Measurements from ENCODE around the gene TUB.

DNA sequence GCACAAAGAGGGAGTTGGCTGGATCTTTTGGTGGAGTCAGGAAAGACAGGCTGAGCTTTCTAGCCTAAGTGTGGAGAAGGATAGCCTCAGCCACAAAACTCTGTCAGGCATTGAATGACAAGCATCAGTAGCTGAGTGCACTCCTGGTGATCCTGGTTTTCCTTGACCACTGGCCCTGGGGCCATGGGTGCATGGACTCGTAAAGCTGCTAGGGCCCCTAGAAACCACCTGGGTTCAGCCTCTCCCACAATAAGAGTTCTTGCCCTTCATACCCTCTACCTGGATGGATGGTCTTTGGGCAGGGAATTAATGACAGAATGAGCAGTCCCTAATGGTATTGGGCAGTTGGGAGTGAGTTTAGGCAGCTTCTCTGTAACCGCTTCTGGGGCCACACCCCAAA lies 22.9 kb downstream of the TUB start:
- TF ChIP-seq, protein P1, sequence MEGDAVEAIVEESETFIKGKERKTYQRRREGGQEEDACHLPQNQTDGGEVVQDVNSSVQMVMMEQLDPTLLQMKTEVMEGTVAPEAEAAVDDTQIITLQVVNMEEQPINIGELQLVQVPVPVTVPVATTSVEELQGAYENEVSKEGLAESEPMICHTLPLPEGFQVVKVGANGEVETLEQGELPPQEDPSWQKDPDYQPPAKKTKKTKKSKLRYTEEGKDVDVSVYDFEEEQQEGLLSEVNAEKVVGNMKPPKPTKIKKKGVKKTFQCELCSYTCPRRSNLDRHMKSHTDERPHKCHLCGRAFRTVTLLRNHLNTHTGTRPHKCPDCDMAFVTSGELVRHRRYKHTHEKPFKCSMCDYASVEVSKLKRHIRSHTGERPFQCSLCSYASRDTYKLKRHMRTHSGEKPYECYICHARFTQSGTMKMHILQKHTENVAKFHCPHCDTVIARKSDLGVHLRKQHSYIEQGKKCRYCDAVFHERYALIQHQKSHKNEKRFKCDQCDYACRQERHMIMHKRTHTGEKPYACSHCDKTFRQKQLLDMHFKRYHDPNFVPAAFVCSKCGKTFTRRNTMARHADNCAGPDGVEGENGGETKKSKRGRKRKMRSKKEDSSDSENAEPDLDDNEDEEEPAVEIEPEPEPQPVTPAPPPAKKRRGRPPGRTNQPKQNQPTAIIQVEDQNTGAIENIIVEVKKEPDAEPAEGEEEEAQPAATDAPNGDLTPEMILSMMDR (conservative IDR thresholded peaks at IDR 0.05; ENCODE audit: low read depth, low read length) = no peak
- TF ChIP-seq EZH2 (IDR thresholded peaks at IDR 0.05; ENCODE audit: low read length, unreplicated experiment) = no peak
